Measurements from ENCODE around the gene LAMB3.

- no peak for TF ChIP-seq POLR2A (IDR thresholded peaks at IDR 0.05; ENCODE audit: low read depth, low read length)
- TF ChIP-seq POLR2AphosphoS5 (IDR thresholded peaks at IDR 0.05; ENCODE audit: low read depth, low read length): no peak
- no peak for TF ChIP-seq PAX5 (IDR thresholded peaks at IDR 0.05; ENCODE audit: insufficient read depth, low read length, severe bottlenecking)
- no peak for TF ChIP-seq TAF1 (IDR thresholded peaks at IDR 0.05; ENCODE audit: low read depth, low read length)
- TF ChIP-seq POU2F2 (IDR thresholded peaks at IDR 0.05; ENCODE audit: low read depth, low read length): no peak
- TF ChIP-seq SPI1 (IDR thresholded peaks at IDR 0.05; ENCODE audit: low read depth, low read length): peak; percentile 47
Observed at GRCh38 chr1:209569455-209570207, 82.6 kb downstream of the LAMB3 start.
